ENCODE measurements around the gene IL20RA.

Gene IL20RA

GRCh38 chr6:136992113-136992512, 52.7 kb downstream of the IL20RA start:
- H3K9ac ChIP-seq: no peak overlapping the region
- H3K27ac ChIP-seq: no peak overlapping the region
- no peak for TF ChIP-seq Cebpa-rat (IDR thresholded peaks at IDR 0.05)
- H3K36me3 ChIP-seq: no peaks in the 10 kb centered on the region
- H3K4me2 ChIP-seq: no peak overlapping the region
- H3K9me3 ChIP-seq: no peaks in the 10 kb centered on the region
- no peaks in the 10 kb centered on the region for H3K4me1 ChIP-seq
- no peaks in the 10 kb centered on the region for H4K20me1 ChIP-seq
- H3K27me3 ChIP-seq: no peaks in the 10 kb centered on the region
- H3K4me3 ChIP-seq: no peak overlapping the region

GRCh38 chr6:136991646-136992045, 53.1 kb downstream of the IL20RA start:
- Histone ChIP-seq H4K20me1 (no peaks in the 10 kb centered on the region), H3K4me1 (no peaks in the 10 kb centered on the region), H3K27me3 (no peaks in the 10 kb centered on the region), H3K4me2 (no peak overlapping the region), H3K4me3 (no peak overlapping the region), H3K9me3 (no peaks in the 10 kb centered on the region), H3K27ac (no peak overlapping the region), H3K9ac (no peak overlapping the region), H3K36me3 (no peaks in the 10 kb centered on the region)
- no peak for TF ChIP-seq Cebpa-rat (IDR thresholded peaks at IDR 0.05)

GRCh38 chr6:136990754-136991153, 54.0 kb downstream of the IL20RA start:
- H3K4me1 ChIP-seq: no peaks in the 10 kb centered on the region
- H3K4me2 ChIP-seq: no peak overlapping the region
- H3K27ac ChIP-seq: no peak overlapping the region
- no peak for TF ChIP-seq Cebpa-rat (IDR thresholded peaks at IDR 0.05)
- no peak overlapping the region for H3K9ac ChIP-seq
- no peaks in the 10 kb centered on the region for H3K9me3 ChIP-seq
- no peaks in the 10 kb centered on the region for H3K27me3 ChIP-seq
- H3K36me3 ChIP-seq: no peaks in the 10 kb centered on the region
- no peak overlapping the region for H3K4me3 ChIP-seq
- no peaks in the 10 kb centered on the region for H4K20me1 ChIP-seq

GRCh38 chr6:136990242-136990578, 54.6 kb downstream of the IL20RA start:
- Histone ChIP-seq H3K9me3 (no peaks in the 10 kb centered on the region), H3K4me2 (no peak overlapping the region), H3K4me1 (no peaks in the 10 kb centered on the region), H3K9ac (no peak overlapping the region), H3K4me3 (no peak overlapping the region), H3K27me3 (no peaks in the 10 kb centered on the region), H4K20me1 (no peaks in the 10 kb centered on the region), H3K27ac (no peak overlapping the region), H3K36me3 (no peaks in the 10 kb centered on the region)
- TF ChIP-seq Cebpa-rat (IDR thresholded peaks at IDR 0.05): no peak

- Histone ChIP-seq H3K4me2 (no peak overlapping the region), H3K36me3 (no peaks in the 10 kb centered on the region), H3K27me3 (no peaks in the 10 kb centered on the region), H4K20me1 (no peaks in the 10 kb centered on the region), H3K4me3 (no peak overlapping the region), H3K9me3 (no peaks in the 10 kb centered on the region), H3K4me1 (no peaks in the 10 kb centered on the region), H3K9ac (no peak overlapping the region), H3K27ac (no peak overlapping the region)
- TF ChIP-seq Cebpa-rat (IDR thresholded peaks at IDR 0.05): no peak
These were observed 55.1 kb downstream of the IL20RA start for GRCh38 chr6:136989571-136990241.

- no peaks in the 10 kb centered on the region for H4K20me1 ChIP-seq
- H3K9me3 ChIP-seq: no peaks in the 10 kb centered on the region
These were observed 57.2 kb downstream of the IL20RA start for GRCh38 chr6:136987526-136987925.

GRCh38 chr6:136985502-136985901, 59.3 kb downstream of the IL20RA start:
- H3K9me3 ChIP-seq: no peaks in the 10 kb centered on the region
- no peak overlapping the region for H3K4me2 ChIP-seq
- H4K20me1 ChIP-seq: no peaks in the 10 kb centered on the region
- no peaks in the 10 kb centered on the region for H3K27me3 ChIP-seq
- TF ChIP-seq Cebpa-rat (IDR thresholded peaks at IDR 0.05): no peak
- H3K36me3 ChIP-seq: no peaks in the 10 kb centered on the region
- H3K9ac ChIP-seq: no peak overlapping the region
- H3K4me3 ChIP-seq: no peak overlapping the region
- no peaks in the 10 kb centered on the region for H3K4me1 ChIP-seq
- no peak overlapping the region for H3K27ac ChIP-seq

More at GRCh38 chr6:136987526-136987925, 57.2 kb downstream of the IL20RA start:
- no peak for TF ChIP-seq Cebpa-rat (IDR thresholded peaks at IDR 0.05)
- Histone ChIP-seq H3K4me1 (no peaks in the 10 kb centered on the region), H3K36me3 (no peaks in the 10 kb centered on the region), H3K27ac (no peak overlapping the region), H3K4me3 (no peak overlapping the region), H3K9ac (no peak overlapping the region), H3K4me2 (no peak overlapping the region), H3K27me3 (no peaks in the 10 kb centered on the region)

- no peak overlapping the region for H3K4me3 ChIP-seq
- H3K9me3 ChIP-seq: no peaks in the 10 kb centered on the region
- TF ChIP-seq Cebpa-rat (IDR thresholded peaks at IDR 0.05): no peak
- H4K20me1 ChIP-seq: no peaks in the 10 kb centered on the region
- no peak overlapping the region for H3K4me2 ChIP-seq
- no peaks in the 10 kb centered on the region for H3K27me3 ChIP-seq
- no peaks in the 10 kb centered on the region for H3K36me3 ChIP-seq
- no peak overlapping the region for H3K27ac ChIP-seq
- H3K4me1 ChIP-seq: no peaks in the 10 kb centered on the region
- no peak overlapping the region for H3K9ac ChIP-seq
These were observed 60.2 kb downstream of the IL20RA start for GRCh38 chr6:136984578-136984977.

GRCh38 chr6:136983687-136984086, 61.1 kb downstream of the IL20RA start:
- H3K27ac ChIP-seq: no peak overlapping the region
- H3K9ac ChIP-seq: no peak overlapping the region
- no peaks in the 10 kb centered on the region for H3K27me3 ChIP-seq
- H3K36me3 ChIP-seq: no peaks in the 10 kb centered on the region
- no peak overlapping the region for H3K4me2 ChIP-seq
- H3K4me3 ChIP-seq: no peak overlapping the region
- no peaks in the 10 kb centered on the region for H3K4me1 ChIP-seq
- no peak for TF ChIP-seq Cebpa-rat (IDR thresholded peaks at IDR 0.05)
- H3K9me3 ChIP-seq: no peaks in the 10 kb centered on the region
- H4K20me1 ChIP-seq: no peaks in the 10 kb centered on the region

- no peaks in the 10 kb centered on the region for H4K20me1 ChIP-seq
- H3K27me3 ChIP-seq: no peaks in the 10 kb centered on the region
- no peak overlapping the region for H3K27ac ChIP-seq
- no peak overlapping the region for H3K9ac ChIP-seq
- no peaks in the 10 kb centered on the region for H3K9me3 ChIP-seq
- no peak for TF ChIP-seq Cebpa-rat (IDR thresholded peaks at IDR 0.05)
- no peaks in the 10 kb centered on the region for H3K36me3 ChIP-seq
- H3K4me1 ChIP-seq: no peaks in the 10 kb centered on the region
- H3K4me3 ChIP-seq: no peak overlapping the region
- H3K4me2 ChIP-seq: no peak overlapping the region
These were observed 61.8 kb downstream of the IL20RA start for GRCh38 chr6:136982928-136983327.

- Histone ChIP-seq H3K27ac (no peak overlapping the region), H3K36me3 (no peaks in the 10 kb centered on the region), H3K9me3 (no peaks in the 10 kb centered on the region), H3K4me2 (no peak overlapping the region), H3K27me3 (no peaks in the 10 kb centered on the region), H4K20me1 (no peaks in the 10 kb centered on the region), H3K4me1 (no peaks in the 10 kb centered on the region), H3K4me3 (no peak overlapping the region), H3K9ac (no peak overlapping the region)
- TF ChIP-seq Cebpa-rat (IDR thresholded peaks at IDR 0.05): no peak
These were observed 64.7 kb downstream of the IL20RA start for GRCh38 chr6:136980070-136980469.

Data from BLaER1 (cell line).